IMR-90 (cell line): ENCODE results near the gene CAMKMT. TPM values are rescaled to one million over a fixed set of nuclear protein-coding genes. Genes with fewer than 3 reads are reported as not detected.

ENCODE experiments used
- ATAC-seq: fragments of 200-7000 bp; cut with Tn5 transposase; 2 replicates; pipeline ENCODE4 v1.9.1; 2020; ENCODE audit warnings: low read depth, mild to moderate bottlenecking, moderate library complexity
- BruUV-seq: library from RNA; stranded (reverse); fragments of 400-500 nt; replicated peaks from 2 replicates; lab custom pipeline; 2021; lab: Mats Ljungman, UMichigan
- CTCF ChIA-PET: fragments of 300-600 bp; formaldehyde crosslinking; extraction: SDS; loops from one replicate; lab custom pipeline; 2021; ENCODE audit warnings: antibody characterized with exemption; lab: Yijun Ruan, JAX
- POLR2A ChIA-PET: fragments of 300-600 bp; sonication (Branson Sonifier 250); formaldehyde crosslinking; loops from one replicate; lab custom pipeline; 2022; ENCODE audit warnings: antibody characterized with exemption; ENCODE audit not compliant: unreplicated experiment; lab: Charles Lee
- DNase-seq: peaks from one replicate; pipeline ENCODE4 v3.0.0; 2013
- H2AFZ ChIP-seq: replicated peaks from 2 replicates; pipeline ENCODE3; 2013; ENCODE audit warnings: low read length, mild to moderate bottlenecking; ENCODE audit not compliant: poor library complexity
- H2AK5ac ChIP-seq: 2 replicates; pipeline ENCODE4 v1.6.1; 2013; ENCODE audit warnings: low read depth, low read length, inconsistent platforms
- H2AK9ac ChIP-seq: replicated peaks from 2 replicates; pipeline ENCODE3; 2013; ENCODE audit warnings: mild to moderate bottlenecking, low read depth, low read length, moderate library complexity; ENCODE audit not compliant: poor library complexity
- H2BK120ac ChIP-seq: 2 replicates; pipeline ENCODE4 v1.6.1; 2013; ENCODE audit warnings: low read depth, low read length, inconsistent platforms
- H2BK15ac ChIP-seq: 3 replicates; pipeline ENCODE4 v1.6.1; 2013; ENCODE audit warnings: low read depth, low read length, inconsistent platforms
- H2BK20ac ChIP-seq: 2 replicates; pipeline ENCODE4 v1.6.1; 2013; ENCODE audit warnings: low read depth, mild to moderate bottlenecking, inconsistent platforms, low read length, moderate library complexity
- H2BK5ac ChIP-seq: 2 replicates; pipeline ENCODE4 v1.6.1; 2013; ENCODE audit warnings: mild to moderate bottlenecking, low read depth, low read length, inconsistent platforms; ENCODE audit not compliant: poor library complexity, severe bottlenecking
- H3K14ac ChIP-seq: replicated peaks from 2 replicates; pipeline ENCODE4 v1.6.1; 2013; ENCODE audit warnings: low read depth, low read length, inconsistent platforms
- H3K18ac ChIP-seq: 2 replicates; pipeline ENCODE4 v1.6.1; 2013; ENCODE audit warnings: low read depth, low read length, control low read depth
- H3K23ac ChIP-seq: 2 replicates; pipeline ENCODE4 v1.6.1; 2013; ENCODE audit warnings: low read depth, low read length, inconsistent platforms
- H3K27ac ChIP-seq: 2 replicates; pipeline ENCODE4 v1.5.1; 2013; ENCODE audit warnings: mild to moderate bottlenecking, control low read depth, low read length; ENCODE audit not compliant: insufficient read depth
- H3K27me3 ChIP-seq: 2 replicates; pipeline ENCODE4 v1.6.1; 2013; ENCODE audit warnings: low read length; ENCODE audit not compliant: control insufficient read depth, insufficient read depth
- H3K36me3 ChIP-seq: 2 replicates; pipeline ENCODE4 v1.6.1; 2013; ENCODE audit warnings: low read length, mixed read lengths; ENCODE audit not compliant: control insufficient read depth, insufficient read depth
- H3K4ac ChIP-seq: 2 replicates; pipeline ENCODE4 v1.6.1; 2013; ENCODE audit warnings: low read depth, low read length, inconsistent platforms
- H3K4me1 ChIP-seq: 2 replicates; pipeline ENCODE4 v1.6.1; 2013; ENCODE audit warnings: low read length, mixed read lengths; ENCODE audit not compliant: control insufficient read depth, insufficient read depth
- H3K4me2 ChIP-seq: 2 replicates; pipeline ENCODE4 v1.6.1; 2013; ENCODE audit warnings: low read depth, mild to moderate bottlenecking, control low read depth, low read length, moderate library complexity
- H3K4me3 ChIP-seq: 2 replicates; pipeline ENCODE4 v1.5.1; 2013; ENCODE audit warnings: low read depth, mild to moderate bottlenecking, control low read depth, low read length, moderate library complexity; ENCODE audit not compliant: insufficient read depth
- H3K56ac ChIP-seq: 2 replicates; pipeline ENCODE4 v1.6.1; 2013; ENCODE audit warnings: low read length, inconsistent platforms; ENCODE audit not compliant: insufficient read depth; ENCODE audit errors: extremely low read depth
- H3K79me1 ChIP-seq, 2 experiments: 2 replicates each; pipeline ENCODE4 v1.6.1; 2013; ENCODE audit warnings: low read length in 2 of 2, inconsistent platforms in 1 of 2, low read depth in 1 of 2
- H3K9ac ChIP-seq: 2 replicates; pipeline ENCODE4 v1.6.1; 2013; ENCODE audit warnings: low read depth, low read length, control low read depth
- H3K9me1 ChIP-seq: 2 replicates; pipeline ENCODE4 v1.6.1; 2013; ENCODE audit warnings: low read length, inconsistent platforms; ENCODE audit not compliant: insufficient read depth
- H3K9me3 ChIP-seq: 2 replicates; pipeline ENCODE4 v1.6.1; 2013; ENCODE audit warnings: low read length; ENCODE audit not compliant: control insufficient read depth, insufficient read depth
- H4K20me1 ChIP-seq: 2 replicates; pipeline ENCODE4 v1.6.1; 2013; ENCODE audit warnings: low read length, inconsistent platforms; ENCODE audit not compliant: insufficient read depth
- H4K5ac ChIP-seq: 2 replicates; pipeline ENCODE4 v1.6.1; 2013; ENCODE audit warnings: mild to moderate bottlenecking, low read depth, low read length, control low read depth
- H4K8ac ChIP-seq, 2 experiments: 2 replicates each; pipeline ENCODE4 v1.6.1; 2013; ENCODE audit warnings: low read depth in 2 of 2, low read length in 2 of 2, control low read depth in 1 of 2, inconsistent platforms in 1 of 2
- H4K91ac ChIP-seq: 2 replicates; pipeline ENCODE4 v1.6.1; 2013; ENCODE audit warnings: low read depth, low read length, inconsistent platforms; ENCODE audit not compliant: insufficient read depth
- BHLHE40 ChIP-seq: fragments of 150-350 bp; IDR thresholded peaks from 2 replicates; pipeline ENCODE4 v1.6.1; 2016; ENCODE audit warnings: mild to moderate bottlenecking, low read depth, low read length
- FOS ChIP-seq: fragments of 150-350 bp; IDR thresholded peaks from 2 replicates; pipeline ENCODE4 v1.6.1; 2016; ENCODE audit warnings: low read depth, low read length
- MXI1 ChIP-seq: IDR thresholded peaks from 2 replicates; pipeline ENCODE4 v1.6.1; 2012; ENCODE audit warnings: low read depth, mild to moderate bottlenecking, low read length, moderate library complexity, borderline replicate concordance
- NFE2L2 ChIP-seq: fragments of 150-350 bp; IDR thresholded peaks from 2 replicates; pipeline ENCODE4 v1.6.1; 2016; ENCODE audit warnings: low read depth, mild to moderate bottlenecking, low read length
- POLR2A ChIP-seq: IDR thresholded peaks from 2 replicates; pipeline ENCODE4 v1.6.1; 2012; ENCODE audit warnings: mild to moderate bottlenecking, low read depth, low read length
- RCOR1 ChIP-seq: IDR thresholded peaks from 2 replicates; pipeline ENCODE4 v1.6.1; 2012; ENCODE audit warnings: mild to moderate bottlenecking, low read length, improper control_type of control experiment; ENCODE audit not compliant: insufficient replicate concordance
- WGBS, 2 experiments: methylation state at CpG; one replicate each; pipeline versions ENCODE4 v1.1.5 to v1.1.7; 2013; ENCODE audit warnings: missing lambda C conversion rate in 2 of 2; ENCODE audit not compliant: insufficient read length in 1 of 2; ENCODE audit errors: extremely low coverage in 2 of 2; 5-methylcytosine and 5-hydroxymethylcytosine counted together
- dilution Hi-C: fragments of 300-500 bp; cut with HindIII; formaldehyde crosslinking; loops from one replicate; pipeline ENCODE4 v1.14.3; 2018; ENCODE audit warnings: low sequenced_read_pairs; ENCODE audit not compliant: unreplicated experiment
- in situ Hi-C: fragments of 300-500 bp; cut with MboI; formaldehyde crosslinking; loops from 3 replicates; pipeline ENCODE4 v1.14.3; 2019; ENCODE audit warnings: low sequenced_read_pairs, inconsistent platforms, mixed read lengths
- intact Hi-C: fragments of 100-400 bp; cut with micrococcal nuclease; formaldehyde crosslinking; loops from 2 replicates; pipeline ENCODE4 v1.10.0; 2022
- polyA plus RNA-seq, 3 experiments: library from polyadenylated mRNA; depleted of rRNA; stranded (reverse); fragments of >200 nt; gene quantifications; 2 replicates each; pipeline ENCODE4 v1.2.3, GENCODE V29; 2012; ENCODE audit warnings: low replicate concordance in 1 of 3
- total RNA-seq: library from RNA; depleted of rRNA; stranded (reverse); fragments of >200 nt; gene quantifications from 2 replicates; pipeline ENCODE4 v1.2.3, GENCODE V29; 2012
- TF ChIP-seq, protein P1 (sequence below): fragments of 150-350 bp; IDR thresholded peaks from 2 replicates; pipeline ENCODE4 v1.6.1; 2017; ENCODE audit warnings: mild to moderate bottlenecking, antibody characterized with exemption, low read length, low read depth

Gene CAMKMT
- total and polyA plus RNA-seq, 2 of the 4 experiments (the other 2 are of a cell fraction): 4.4 to 6.8 TPM

DNA sequence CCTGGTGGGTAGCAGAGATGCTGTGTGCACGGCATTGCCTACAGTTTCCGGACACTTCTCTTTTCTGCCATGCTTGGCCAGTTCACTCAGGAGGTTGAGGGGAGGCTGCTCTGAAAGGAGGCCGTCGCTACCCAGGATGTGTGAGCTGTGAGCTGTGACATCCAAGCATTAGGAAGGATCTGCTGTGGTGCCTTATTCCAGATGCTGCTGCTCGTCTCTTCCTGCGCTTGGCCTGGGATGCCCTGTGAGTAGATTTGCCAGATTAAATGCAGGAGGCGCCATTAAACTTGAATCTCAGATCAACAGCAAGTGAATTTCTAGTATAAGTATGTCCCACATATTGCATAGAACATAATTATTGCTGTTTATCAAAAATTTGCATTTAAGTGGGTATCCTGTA is 455.5 kb downstream of the CAMKMT start:
- no peak overlapping the region for H4K8ac ChIP-seq
- no peak overlapping the region for H2BK120ac ChIP-seq
- no peaks in the 10 kb centered on the region for H3K4me1 ChIP-seq
- intact Hi-C loops (no loop called here), in situ Hi-C loops (no loop called here), dilution Hi-C loops (no loop called here)
- H2BK15ac ChIP-seq: no peak overlapping the region
- peaks cover 6% of the 10 kb centered on the region; the same call in 1 of the 2 replicates for H3K27me3 ChIP-seq
- no peak for TF ChIP-seq RCOR1
- no peak for TF ChIP-seq FOS
- no peak for TF ChIP-seq MXI1
- TF ChIP-seq POLR2A: no peak
- TF ChIP-seq BHLHE40: no peak
- no peak for TF ChIP-seq NFE2L2
- TF ChIP-seq, protein P1, sequence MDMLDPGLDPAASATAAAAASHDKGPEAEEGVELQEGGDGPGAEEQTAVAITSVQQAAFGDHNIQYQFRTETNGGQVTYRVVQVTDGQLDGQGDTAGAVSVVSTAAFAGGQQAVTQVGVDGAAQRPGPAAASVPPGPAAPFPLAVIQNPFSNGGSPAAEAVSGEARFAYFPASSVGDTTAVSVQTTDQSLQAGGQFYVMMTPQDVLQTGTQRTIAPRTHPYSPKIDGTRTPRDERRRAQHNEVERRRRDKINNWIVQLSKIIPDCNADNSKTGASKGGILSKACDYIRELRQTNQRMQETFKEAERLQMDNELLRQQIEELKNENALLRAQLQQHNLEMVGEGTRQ: no peak
- no peak overlapping the region for H3K4ac ChIP-seq
- DNase-seq: no peak
- H2BK5ac ChIP-seq: no peak overlapping the region
- H3K14ac ChIP-seq: no peak overlapping the region
- H2BK20ac ChIP-seq: no peak overlapping the region
- POLR2A ChIA-PET: interaction anchor here (0.6 kb wide), 1 partner anchor 1523 kb away, joined by 3 read pairs; no protein-coding TSS in a partner anchor
- H3K23ac ChIP-seq: no peak overlapping the region
- no peak overlapping the region for H4K5ac ChIP-seq
- H4K20me1 ChIP-seq: no peaks in the 10 kb centered on the region
- H3K4me3 ChIP-seq: no peak overlapping the region
- H3K4me2 ChIP-seq: no peak overlapping the region
- no peak overlapping the region for H2AK9ac ChIP-seq
- WGBS, 2 experiments: 70% methylated on average over 2 of the region's 7 CpGs; no CpG with 5 or more reads in 1 of the 2 experiments
- no peak for ATAC-seq
- no TSS peak for BruUV-seq
- no peak overlapping the region for H3K18ac ChIP-seq
- no peaks in the 10 kb centered on the region for H3K79me1 ChIP-seq
- no peak overlapping the region for H2AK5ac ChIP-seq
- H3K9me1 ChIP-seq: no peaks in the 10 kb centered on the region
- H3K9me3 ChIP-seq: no peaks in the 10 kb centered on the region
- H3K56ac ChIP-seq: no peak overlapping the region
- H3K9ac ChIP-seq: no peak overlapping the region
- no peak overlapping the region for H4K91ac ChIP-seq
- H3K36me3 ChIP-seq: no peaks in the 10 kb centered on the region
- no peak overlapping the region for H3K27ac ChIP-seq
- no peak overlapping the region for H2AFZ ChIP-seq
- CTCF ChIA-PET: no interaction called here
